ENCODE measurements around the gene PRPS2.

DNA sequence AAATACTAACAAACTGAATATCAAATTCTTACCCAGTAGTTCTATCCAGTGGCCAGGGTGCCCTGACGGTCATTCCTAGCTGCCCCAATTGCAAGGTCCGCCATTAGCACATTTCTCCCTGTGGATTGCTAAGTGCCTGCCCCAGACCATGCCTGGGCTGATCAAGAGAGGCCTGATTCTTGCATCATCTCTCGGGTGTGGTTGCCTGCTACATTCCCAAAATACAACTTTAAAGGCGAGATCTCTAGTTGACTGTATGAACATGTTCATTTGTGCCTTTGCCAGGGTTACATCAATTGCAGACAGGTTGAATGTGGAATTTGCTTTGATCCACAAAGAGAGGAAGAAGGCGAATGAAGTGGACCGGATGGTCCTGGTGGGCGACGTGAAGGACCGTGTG is 28.0 kb downstream of the PRPS2 start:
- TF ChIP-seq POLR2AphosphoS5 (IDR thresholded peaks at IDR 0.05; ENCODE audit: low read depth, low read length) (no peak), POLR2A (IDR thresholded peaks at IDR 0.05; ENCODE audit: low read depth, low read length) (no peak)

Measured in GM12892 (cell line).